GM23248 (cell line): ENCODE data around the gene CLECL1. TPM values are rescaled to one million over a fixed set of nuclear protein-coding genes. Genes with fewer than 3 reads are reported as not detected.

Source experiments
- DNase-seq: peaks from one replicate; pipeline ENCODE4 v3.0.0-alpha.2; 2015
- H2AFZ ChIP-seq: fragments of 200-600 bp; sonication (generic); 2 replicates; pipeline ENCODE4 v1.6.1; 2016; ENCODE audit warnings: antibody characterized with exemption
- H3F3A ChIP-seq: fragments of 200-600 bp; sonication (generic); 2 replicates; pipeline ENCODE4 v1.6.1; 2016; ENCODE audit warnings: mild to moderate bottlenecking, antibody characterized with exemption, mixed run types; ENCODE audit not compliant: insufficient read depth
- H3K27ac ChIP-seq: fragments of 200-600 bp; sonication (generic); 2 replicates; pipeline ENCODE4 v1.5.1; 2016; ENCODE audit warnings: mild to moderate bottlenecking
- H3K27me3 ChIP-seq: fragments of 200-600 bp; sonication (generic); replicated peaks from 2 replicates; pipeline ENCODE4 v1.6.1; 2016; ENCODE audit warnings: mild to moderate bottlenecking; ENCODE audit not compliant: insufficient read depth
- H3K36me3 ChIP-seq: fragments of 200-600 bp; sonication (generic); 2 replicates; pipeline ENCODE4 v1.6.1; 2016; ENCODE audit warnings: low read depth, mild to moderate bottlenecking
- H3K4me1 ChIP-seq: fragments of 200-600 bp; sonication (generic); 2 replicates; pipeline ENCODE4 v1.6.1; 2016; ENCODE audit warnings: mild to moderate bottlenecking; ENCODE audit not compliant: insufficient read depth
- H3K4me2 ChIP-seq: fragments of 200-600 bp; sonication (generic); one replicate; pipeline ENCODE4 v1.6.1; 2016; ENCODE audit warnings: mild to moderate bottlenecking; ENCODE audit not compliant: unreplicated experiment
- H3K4me3 ChIP-seq: fragments of 200-600 bp; sonication (generic); 2 replicates; pipeline ENCODE4 v1.5.1; 2016; ENCODE audit warnings: mild to moderate bottlenecking
- H3K79me2 ChIP-seq: fragments of 200-600 bp; sonication (generic); 2 replicates; pipeline ENCODE4 v1.6.1; 2016; ENCODE audit warnings: mild to moderate bottlenecking; ENCODE audit not compliant: insufficient read depth
- H3K9ac ChIP-seq: fragments of 200-600 bp; sonication (generic); 2 replicates; pipeline ENCODE4 v1.6.1; 2016; ENCODE audit warnings: mild to moderate bottlenecking
- H3K9me2 ChIP-seq: fragments of 200-600 bp; sonication (generic); 2 replicates; pipeline ENCODE4 v1.6.1; 2016; ENCODE audit warnings: mixed run types, mild to moderate bottlenecking, moderate library complexity; ENCODE audit not compliant: insufficient read depth
- H3K9me3 ChIP-seq: fragments of 200-600 bp; sonication (generic); one replicate; pipeline ENCODE4 v1.6.1; 2017; ENCODE audit warnings: low read depth
- H4K20me1 ChIP-seq: fragments of 200-600 bp; sonication (generic); 2 replicates; pipeline ENCODE4 v1.6.0; 2016; ENCODE audit not compliant: insufficient read depth
- EZH2 ChIP-seq: fragments of 200-600 bp; sonication (generic); IDR thresholded peaks from 2 replicates; pipeline ENCODE4 v1.6.1; 2018; ENCODE audit warnings: antibody characterized with exemption, mild to moderate bottlenecking; ENCODE audit not compliant: insufficient read depth, poor library complexity, severe bottlenecking
- EZH2phosphoT487 ChIP-seq: fragments of 200-600 bp; sonication (generic); IDR thresholded peaks from 2 replicates; pipeline ENCODE4 v1.6.1; 2018; ENCODE audit warnings: antibody characterized with exemption, moderate library complexity, mild to moderate bottlenecking, low read depth; ENCODE audit not compliant: insufficient read depth
- WGBS, 2 experiments: methylation state at CpG; one replicate each; pipeline ENCODE4 v1.1.6; 2015 to 2017; ENCODE audit warnings: low lambda C conversion rate in 2 of 2, low coverage in 1 of 2; ENCODE audit errors: missing lambda C conversion rate in 2 of 2; 5-methylcytosine and 5-hydroxymethylcytosine counted together
- in situ Hi-C: fragments of 300-500 bp; cut with MboI; formaldehyde crosslinking; loops from 2 replicates; pipeline ENCODE4 v1.15.0; 2020
- polyA plus RNA-seq: library from polyadenylated mRNA; unstranded; fragments of >200 nt; fragmentation: Nextera tagmentation; extraction: Ambion mirVana; gene quantifications from 2 replicates; pipeline ENCODE4 v1.2.1, GENCODE V29; 2016
- total RNA-seq: library from RNA; depleted of rRNA; stranded (reverse); fragments of >200 nt; shearing (Covaris generic); gene quantifications from 2 replicates; pipeline ENCODE4 v1.2.3, GENCODE V29; 2014

Gene CLECL1
- total and polyA plus RNA-seq, 2 experiments from 2014 or later, result not detected

GRCh38 chr12:9760699-9761418 lies 28.0 kb upstream of the CLECL1 start, which contains the start of gene CD69:
TSS of gene CD69 (minus strand) at chr12:9760901. CDS start at chr12:9760820, 81 bp downstream.
- Histone ChIP-seq H3K9ac (no peak within 1 kb of the TSS), H3F3A (no peaks in the 10 kb centered on the region), H3K27me3 (peaks cover 15% of the 10 kb centered on the region; the same call in 1 of the 2 replicates), H3K79me2 (no peaks in the 10 kb centered on the region), H3K4me3 (no peak within 1 kb of the TSS), H3K27ac (no peak within 1 kb of the TSS), H4K20me1 (no peaks in the 10 kb centered on the region), H3K9me2 (no peaks in the 10 kb centered on the region), H3K4me2 (no peak within 1 kb of the TSS), H3K36me3 (no peaks in the 10 kb centered on the region), H3K4me1 (no peaks in the 10 kb centered on the region), H3K9me3 (no peaks in the 10 kb centered on the region), H2AFZ (no peak within 1 kb of the TSS)
- 67 to 68% methylated on average over 6 of the region's 6 CpGs for WGBS, 2 experiments
- TF ChIP-seq EZH2 (no peak), EZH2phosphoT487 (no peak)
- in situ Hi-C loops, result no loop called here
- DNase-seq, result no peak

- Histone ChIP-seq H3K36me3 (no peaks in the 10 kb centered on the region), H4K20me1 (no peaks in the 10 kb centered on the region), H3K9me3 (no peaks in the 10 kb centered on the region), H3F3A (no peaks in the 10 kb centered on the region), H2AFZ (no peak overlapping the region), H3K9ac (no peak overlapping the region), H3K27me3 (peaks cover 15% of the 10 kb centered on the region; the same call in 1 of the 2 replicates), H3K4me2 (no peak overlapping the region), H3K4me3 (no peak overlapping the region), H3K79me2 (no peaks in the 10 kb centered on the region), H3K27ac (no peak overlapping the region), H3K4me1 (no peaks in the 10 kb centered on the region), H3K9me2 (no peaks in the 10 kb centered on the region)
- in situ Hi-C loops, result no loop called here
- WGBS, 2 experiments, result 85 to 90% methylated on average over 1 of the region's 1 CpG
- no peak for DNase-seq
- no peak for TF ChIP-seq EZH2phosphoT487
- no peak for TF ChIP-seq EZH2
Observed at GRCh38 chr12:9760120-9760519, 27.2 kb upstream of the CLECL1 start.

GRCh38 chr12:9759694-9760093 lies 26.8 kb upstream of the CLECL1 start:
- WGBS, 2 experiments, result 58 to 74% methylated on average over 1 of the region's 1 CpG
- no peak for DNase-seq

GRCh38 chr12:9758119-9758518 lies 25.2 kb upstream of the CLECL1 start:
- 66 to 83% methylated on average over 3 of the region's 3 CpGs for WGBS, 2 experiments
- H3K4me1 ChIP-seq, result no peaks in the 10 kb centered on the region
- H3K27ac ChIP-seq, result no peak overlapping the region
- H3F3A ChIP-seq, result no peaks in the 10 kb centered on the region
- H3K9me2 ChIP-seq, result no peaks in the 10 kb centered on the region
- TF ChIP-seq EZH2phosphoT487, result no peak
- TF ChIP-seq EZH2, result no peak
- no peak overlapping the region for H3K4me2 ChIP-seq
- no peak overlapping the region for H2AFZ ChIP-seq
- no peaks in the 10 kb centered on the region for H3K36me3 ChIP-seq
- no peaks in the 10 kb centered on the region for H4K20me1 ChIP-seq
- no peak overlapping the region for H3K4me3 ChIP-seq
- H3K9me3 ChIP-seq, result no peaks in the 10 kb centered on the region
- no peak overlapping the region for H3K9ac ChIP-seq
- in situ Hi-C loops, result no loop called here
- H3K79me2 ChIP-seq, result no peaks in the 10 kb centered on the region
- no peak for DNase-seq
- peaks cover 29% of the 10 kb centered on the region for H3K27me3 ChIP-seq

More at GRCh38 chr12:9759694-9760093, 26.8 kb upstream of the CLECL1 start:
- no peak overlapping the region for H3K4me2 ChIP-seq
- no peaks in the 10 kb centered on the region for H3K4me1 ChIP-seq
- H3K9ac ChIP-seq, result no peak overlapping the region
- in situ Hi-C loops, result no loop called here
- H3K27ac ChIP-seq, result no peak overlapping the region
- H3K4me3 ChIP-seq, result no peak overlapping the region
- H3K27me3 ChIP-seq, result peaks cover 19% of the 10 kb centered on the region
- H3K9me2 ChIP-seq, result no peaks in the 10 kb centered on the region
- no peaks in the 10 kb centered on the region for H3K79me2 ChIP-seq
- TF ChIP-seq EZH2phosphoT487 (no peak), EZH2 (no peak)
- H2AFZ ChIP-seq, result no peak overlapping the region
- no peaks in the 10 kb centered on the region for H4K20me1 ChIP-seq
- no peaks in the 10 kb centered on the region for H3F3A ChIP-seq
- no peaks in the 10 kb centered on the region for H3K36me3 ChIP-seq
- H3K9me3 ChIP-seq, result no peaks in the 10 kb centered on the region
